ENCODE data around the gene CA10.

- TF ChIP-seq CTCF (IDR thresholded peaks at IDR 0.05; ENCODE audit: borderline replicate concordance, extremely low read depth, low read length, poor library complexity, severe bottlenecking) = no peak
- no peak for TF ChIP-seq EZH2 (IDR thresholded peaks at IDR 0.05; ENCODE audit: borderline replicate concordance, low read depth, low read length, severe bottlenecking)
These were observed 305.9 kb downstream of the CA10 start for GRCh38 chr17:51852603-51853002.

All from DND-41 (cell line).